GM10248 (cell line): ENCODE measurements around the gene TAS1R3.

Source experiments
- CTCF ChIA-PET: fragments of 300-600 bp; sonication (Branson Sonifier 250); formaldehyde crosslinking; extraction: SDS; loops from one replicate; lab custom pipeline; 2021; ENCODE audit warnings: antibody characterized with exemption; lab: Yijun Ruan, JAX
- POLR2A ChIA-PET: fragments of 350-650 bp; sonication (Branson Sonifier 250); formaldehyde crosslinking; extraction: SDS; loops from one replicate; lab custom pipeline; 2020; ENCODE audit warnings: antibody characterized with exemption; lab: Yijun Ruan, JAX
- DNase-seq: peaks from one replicate; pipeline ENCODE4 v3.0.0; 2012; ENCODE audit errors: extremely low spot score
- TF ChIP-seq, protein P1 (sequence below): IDR thresholded peaks from 2 replicates; pipeline ENCODE4 v1.5.1; 2012; ENCODE audit warnings: mild to moderate bottlenecking, low read depth; ENCODE audit errors: extremely low read depth, missing control alignments, control extremely low read depth

Gene TAS1R3

DNA sequence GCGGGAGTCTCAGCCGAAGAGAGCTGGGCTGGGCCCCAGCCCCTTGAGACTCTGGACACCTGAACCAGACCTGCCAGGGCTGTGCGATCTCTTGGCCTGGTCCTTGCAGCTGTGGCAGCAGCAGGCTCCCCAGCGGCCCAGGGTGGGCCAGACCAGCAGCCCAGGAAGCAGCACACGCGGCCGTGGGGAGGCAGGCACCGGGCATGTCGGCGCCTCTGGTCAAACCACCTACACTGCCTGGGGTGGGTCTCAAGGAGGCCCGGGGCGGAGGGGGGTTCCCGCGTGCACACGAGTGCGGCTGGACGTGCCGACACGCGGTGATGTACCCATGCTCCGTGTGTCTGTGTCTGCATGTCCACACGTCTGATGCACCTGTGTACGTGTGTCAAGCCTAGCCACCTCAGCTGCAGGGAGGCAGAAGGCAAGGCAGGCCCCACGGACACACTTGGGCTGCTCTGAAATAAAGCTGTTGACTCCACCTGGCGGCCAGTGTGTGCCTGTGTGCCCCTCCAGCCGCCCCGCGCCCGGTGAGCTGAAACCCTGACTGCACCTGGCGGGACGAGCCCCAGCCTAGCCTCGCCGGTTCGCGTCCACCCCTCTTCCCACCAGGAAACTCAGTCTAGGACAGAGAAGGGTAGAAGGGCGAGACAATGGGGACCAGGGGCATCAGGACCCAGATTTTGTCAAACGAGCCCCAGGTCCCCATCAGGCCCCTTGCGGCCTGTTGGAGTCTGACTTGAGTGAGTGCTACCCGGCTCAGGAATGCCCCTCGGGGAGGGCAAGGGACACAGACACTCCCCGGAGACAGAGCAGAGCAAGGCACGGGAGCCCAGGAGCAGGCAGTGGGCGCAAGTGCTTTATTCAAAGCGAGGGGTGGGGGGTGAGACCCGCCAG is 39.3 kb upstream of the TAS1R3 start:
- peak; percentile 81 for DNase-seq
- TF ChIP-seq, protein P1, sequence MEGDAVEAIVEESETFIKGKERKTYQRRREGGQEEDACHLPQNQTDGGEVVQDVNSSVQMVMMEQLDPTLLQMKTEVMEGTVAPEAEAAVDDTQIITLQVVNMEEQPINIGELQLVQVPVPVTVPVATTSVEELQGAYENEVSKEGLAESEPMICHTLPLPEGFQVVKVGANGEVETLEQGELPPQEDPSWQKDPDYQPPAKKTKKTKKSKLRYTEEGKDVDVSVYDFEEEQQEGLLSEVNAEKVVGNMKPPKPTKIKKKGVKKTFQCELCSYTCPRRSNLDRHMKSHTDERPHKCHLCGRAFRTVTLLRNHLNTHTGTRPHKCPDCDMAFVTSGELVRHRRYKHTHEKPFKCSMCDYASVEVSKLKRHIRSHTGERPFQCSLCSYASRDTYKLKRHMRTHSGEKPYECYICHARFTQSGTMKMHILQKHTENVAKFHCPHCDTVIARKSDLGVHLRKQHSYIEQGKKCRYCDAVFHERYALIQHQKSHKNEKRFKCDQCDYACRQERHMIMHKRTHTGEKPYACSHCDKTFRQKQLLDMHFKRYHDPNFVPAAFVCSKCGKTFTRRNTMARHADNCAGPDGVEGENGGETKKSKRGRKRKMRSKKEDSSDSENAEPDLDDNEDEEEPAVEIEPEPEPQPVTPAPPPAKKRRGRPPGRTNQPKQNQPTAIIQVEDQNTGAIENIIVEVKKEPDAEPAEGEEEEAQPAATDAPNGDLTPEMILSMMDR: peak; percentile 81
- ChIA-PET CTCF (interaction anchor here (0.6 to 6.6 kb wide), 26 partner anchors 8 to 316 kb away, joined by 3 to 87 read pairs (median 4); partner anchors contain the start of gene SCNN1D), POLR2A (no interaction called here)

DNA sequence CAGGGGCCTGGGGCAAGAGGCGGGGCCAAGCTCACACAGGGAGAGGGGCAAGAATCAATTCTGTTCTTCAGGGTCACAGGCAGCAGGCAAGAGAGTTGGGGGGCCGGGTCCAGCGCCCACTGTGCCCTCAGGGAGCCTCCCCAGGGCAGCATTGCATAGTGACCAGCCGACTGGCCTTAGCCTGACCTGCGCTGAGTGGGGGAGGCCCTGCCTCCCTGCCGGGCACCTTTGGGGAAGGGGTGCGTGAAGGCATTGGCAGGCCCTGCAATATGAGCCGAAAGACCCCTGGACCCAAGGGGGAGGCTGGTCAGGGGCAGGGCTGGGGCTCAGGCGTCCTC is 38.7 kb upstream of the TAS1R3 start:
- TF ChIP-seq, protein P1: no peak
- ChIA-PET CTCF (interaction anchor here (0.6 to 6.6 kb wide), 21 partner anchors 8 to 308 kb away, joined by 3 to 87 read pairs (median 5); partner anchors contain the start of gene SCNN1D), POLR2A (no interaction called here)
- DNase-seq: no peak

DNA sequence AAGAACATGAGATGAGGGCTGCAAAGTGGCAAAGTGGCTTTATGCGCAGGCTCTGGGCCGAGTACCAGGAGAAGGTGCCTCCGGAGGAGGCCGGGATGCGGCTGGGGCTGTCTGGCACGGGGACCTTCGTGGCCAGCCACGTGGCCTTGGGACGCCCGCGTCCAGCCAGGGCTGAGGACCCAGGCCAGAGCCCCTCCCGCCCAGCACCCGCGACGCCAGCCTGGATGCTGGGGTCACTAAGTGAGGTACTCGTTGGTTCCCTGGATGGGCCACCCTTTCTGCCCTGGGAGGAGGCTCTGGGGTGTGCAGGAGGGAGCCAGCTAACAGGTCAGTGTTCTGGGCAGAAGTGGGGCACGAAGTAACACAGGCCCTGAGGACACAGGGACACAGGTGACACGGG is 38.2 kb upstream of the TAS1R3 start:
- no peak for DNase-seq
- ChIA-PET POLR2A (no interaction called here), CTCF (interaction anchor here (0.9 to 6.6 kb wide), 7 partner anchors 11 to 261 kb away, joined by 3 to 87 read pairs (median 5); no protein-coding TSS in a partner anchor)
- TF ChIP-seq, protein P1: no peak

DNA sequence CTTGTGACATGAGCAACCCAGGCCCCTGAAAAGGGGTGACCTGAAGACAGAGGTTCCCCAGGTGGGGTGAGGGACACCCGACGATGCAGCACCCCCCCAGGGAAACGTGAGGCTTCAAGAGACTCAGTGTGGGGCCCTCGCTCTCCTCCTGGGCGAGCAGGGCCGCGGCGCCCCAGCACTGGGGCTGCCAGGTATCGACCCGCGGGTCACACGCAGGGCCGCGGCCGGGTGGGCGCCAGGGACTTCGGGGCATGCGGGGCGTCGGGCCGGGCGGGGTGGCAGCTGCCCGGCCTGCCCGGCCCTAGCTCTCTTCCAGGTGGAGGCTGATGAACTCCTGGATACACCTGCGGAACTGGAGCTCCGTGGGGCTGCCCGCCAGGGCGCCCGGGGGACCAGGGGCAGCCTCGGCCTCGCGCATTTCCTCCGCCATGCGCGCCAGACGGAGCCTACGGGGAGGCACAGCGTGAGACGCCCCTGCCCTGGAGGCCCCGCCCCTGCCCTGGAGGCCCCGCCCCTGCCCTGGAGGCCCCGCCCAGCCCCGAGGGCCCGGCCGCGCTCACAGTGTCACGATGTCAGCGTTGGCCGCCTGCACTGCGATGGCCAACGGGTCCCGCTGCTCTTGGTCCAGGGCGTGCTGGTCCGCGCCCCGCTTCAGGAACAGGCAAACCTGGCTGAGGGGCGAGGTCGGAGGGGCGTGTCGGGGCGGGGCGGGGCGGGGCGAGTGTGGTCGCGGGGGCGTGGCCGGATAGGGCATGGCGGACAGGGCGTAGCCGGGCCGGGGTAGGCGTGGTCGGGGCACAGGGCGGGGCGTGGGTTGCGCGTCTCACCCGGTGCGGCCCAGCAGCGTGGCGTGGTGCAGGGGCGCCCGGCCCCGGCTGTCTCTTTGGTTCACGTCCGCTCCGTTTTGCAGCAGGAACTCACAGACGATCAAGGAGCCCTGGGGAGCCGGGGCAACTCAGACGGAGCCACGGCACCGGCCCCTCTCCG is 37.5 kb upstream of the TAS1R3 start:
- DNase-seq: no peak
- CTCF ChIA-PET: interaction anchor here (6.6 kb wide), 1 partner anchor 171 kb away, joined by 87 read pairs; no protein-coding TSS in a partner anchor
- TF ChIP-seq, protein P1: no peak
- POLR2A ChIA-PET: no interaction called here

DNA sequence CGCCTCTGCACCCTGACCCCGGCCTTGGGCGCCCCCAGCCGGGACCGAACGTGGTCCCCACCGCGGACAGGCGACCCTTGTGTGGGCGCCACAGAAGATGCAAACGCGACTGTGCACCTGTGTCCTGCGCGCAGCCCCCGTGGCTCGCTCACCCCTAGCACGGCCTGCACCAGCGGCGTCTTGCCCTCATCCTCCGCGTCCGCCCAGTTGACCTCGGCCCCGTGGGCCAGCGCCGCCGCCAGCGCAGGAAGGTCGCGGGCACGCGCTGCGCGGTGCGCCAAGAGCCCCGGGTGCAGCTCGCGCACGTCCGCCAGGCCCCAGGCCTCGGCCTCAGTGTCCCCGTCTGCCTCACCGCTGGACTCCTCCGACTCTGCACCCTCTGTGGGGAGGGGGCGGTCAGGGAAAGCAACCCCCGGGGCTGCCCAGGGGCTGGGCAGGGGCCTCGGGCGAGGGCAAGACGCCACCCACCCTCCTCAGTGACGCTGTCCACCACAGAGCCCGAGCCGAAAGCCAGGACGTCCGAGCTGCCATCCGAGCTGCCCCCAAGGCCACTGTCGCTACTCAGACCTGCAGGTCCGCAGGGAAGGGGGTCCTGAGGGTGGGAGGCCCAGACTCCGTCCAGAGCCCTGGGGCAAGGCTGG is 36.7 kb upstream of the TAS1R3 start:
- TF ChIP-seq, protein P1: no peak
- ChIA-PET CTCF (interaction anchor here (1.1 to 6.6 kb wide), 2 partner anchors 172 to 310 kb away, joined by 3 to 87 read pairs; no protein-coding TSS in a partner anchor), POLR2A (no interaction called here)
- no peak for DNase-seq
